GM10266 (cell line): ENCODE measurements around the gene KRTAP3-2.

Experiments used
- DNase-seq: peaks from one replicate; pipeline ENCODE4 v3.0.0; 2012; ENCODE audit errors: extremely low spot score
- CTCF ChIP-seq: IDR thresholded peaks from 2 replicates; pipeline ENCODE4 v1.5.1; 2012; ENCODE audit warnings: mild to moderate bottlenecking, low read depth; ENCODE audit not compliant: control insufficient read depth, insufficient read depth; ENCODE audit errors: missing control alignments

KRTAP3-2 gene

DNA sequence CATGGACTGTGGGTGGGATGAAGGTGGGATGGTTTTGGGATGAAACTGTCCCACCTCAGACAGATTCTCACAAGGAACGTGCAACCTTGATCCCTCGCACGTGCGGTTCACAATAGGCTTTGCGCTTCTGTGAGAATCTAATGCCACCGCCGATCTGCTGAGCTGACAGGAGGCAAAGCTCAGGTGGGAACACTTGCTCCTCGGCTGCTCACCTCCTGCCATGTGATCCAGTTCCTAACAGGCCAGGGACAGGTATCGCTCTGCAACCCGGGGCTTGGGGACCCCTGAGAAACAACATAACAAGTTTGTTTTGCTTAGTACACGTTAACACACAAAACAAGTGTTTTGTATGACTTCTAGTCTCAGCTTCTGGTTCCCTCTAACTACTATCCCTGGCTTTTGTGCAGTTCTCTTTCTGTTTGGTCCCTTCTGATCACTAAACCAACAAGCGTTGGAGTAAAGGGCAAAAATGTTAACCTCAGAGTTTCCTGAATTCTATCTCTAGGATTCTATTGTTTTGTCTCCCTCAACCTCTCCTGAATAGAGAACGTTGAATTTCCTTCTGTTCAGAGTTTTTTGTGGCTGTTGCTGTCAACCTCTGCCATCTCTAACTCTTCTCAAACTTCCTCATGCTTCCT is 17.0 kb upstream of the KRTAP3-2 start:
- no peak for DNase-seq
- no peak for TF ChIP-seq CTCF

GRCh38 chr17:41015454-41015853 is 15.7 kb upstream of the KRTAP3-2 start:
- no peak for TF ChIP-seq CTCF

DNA sequence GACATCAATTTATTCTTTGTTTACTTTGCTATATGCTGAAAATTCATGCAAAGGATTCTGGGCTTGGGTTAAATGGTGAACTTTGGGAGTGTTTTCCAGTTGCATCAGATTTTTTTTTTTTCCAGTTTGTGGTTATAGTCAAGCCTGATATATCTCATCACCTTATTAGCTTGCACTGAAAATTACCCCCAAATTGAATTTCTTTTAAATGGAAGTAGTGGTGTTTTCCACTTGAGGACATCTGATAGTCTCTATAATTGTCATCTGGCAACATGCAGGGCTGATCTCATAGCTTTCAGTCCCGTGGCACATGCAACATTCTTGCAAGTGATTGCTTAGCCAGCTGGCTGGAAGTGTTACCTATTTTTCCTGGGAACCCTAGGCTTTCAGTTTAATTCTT is 13.9 kb upstream of the KRTAP3-2 start:
- no peak for DNase-seq
- TF ChIP-seq CTCF, result no peak

More at GRCh38 chr17:41015454-41015853, 15.7 kb upstream of the KRTAP3-2 start:
- DNase-seq, result no peak

GRCh38 chr17:41013181-41013580 is 13.5 kb upstream of the KRTAP3-2 start:
- no peak for DNase-seq
- no peak for TF ChIP-seq CTCF

- no peak for TF ChIP-seq CTCF
- no peak for DNase-seq
Observed at GRCh38 chr17:41012326-41013120, 12.8 kb upstream of the KRTAP3-2 start.

GRCh38 chr17:41010441-41010840 is 10.7 kb upstream of the KRTAP3-2 start:
- DNase-seq, result no peak
- TF ChIP-seq CTCF, result no peak

- TF ChIP-seq CTCF, result no peak
- no peak for DNase-seq
Observed at GRCh38 chr17:41009936-41010335, 10.2 kb upstream of the KRTAP3-2 start.
